ENCODE results near the gene ZNF593OS.

The ZNF593OS gene

GRCh38 chr1:26159743-26160039 is 11.9 kb downstream of the ZNF593OS start:
- peaks cover 35 to 46% of the 10 kb centered on the region in 2 donors for H3K27me3 ChIP-seq (ENCODE audit: control insufficient read depth in 1 of 2, insufficient read depth in 2 of 2, low read length in 2 of 2)
- no peaks in the 10 kb centered on the region for H3K36me3 ChIP-seq (ENCODE audit: control insufficient read depth in 1 of 2, insufficient read depth in 2 of 2, low read length in 2 of 2)
- H3K4me3 ChIP-seq (ENCODE audit: low read depth in 1 of 2, low read length in 2 of 2) = no peak overlapping the region
- H3K9ac ChIP-seq (ENCODE audit: low read depth in 1 of 2, low read length in 2 of 2) = no peak overlapping the region
- no peaks in the 10 kb centered on the region for H3K9me3 ChIP-seq (ENCODE audit: control insufficient read depth in 1 of 2, low read length in 2 of 2)
- peaks cover 11 to 14% of the 10 kb centered on the region in 2 donors for H3K4me1 ChIP-seq (ENCODE audit: control insufficient read depth in 1 of 2, insufficient read depth in 2 of 2, low read length in 2 of 2)
- no peak overlapping the region for H3K27ac ChIP-seq (ENCODE audit: low read depth, low read length)

GRCh38 chr1:26158908-26159742 is 12.5 kb downstream of the ZNF593OS start, which contains the start of gene FAM110D:
Gene FAM110D (plus strand): TSS chr1:26159079. CDS start chr1:26161292, 2,213 bp downstream.
- Histone ChIP-seq H3K27ac (ENCODE audit: low read depth, low read length) (no peak within 1 kb of the TSS), H3K27me3 (ENCODE audit: control insufficient read depth in 1 of 2, insufficient read depth in 2 of 2, low read length in 2 of 2) (peaks cover 35 to 46% of the 10 kb centered on the region in 2 donors), H3K4me1 (ENCODE audit: control insufficient read depth in 1 of 2, insufficient read depth in 2 of 2, low read length in 2 of 2) (peaks cover 8 to 10% of the 10 kb centered on the region in 2 donors), H3K4me3 (ENCODE audit: low read depth in 1 of 2, low read length in 2 of 2) (peak within 1 kb of the TSS in 1 of 2 donors; percentile 32), H3K9me3 (ENCODE audit: control insufficient read depth in 1 of 2, low read length in 2 of 2) (no peaks in the 10 kb centered on the region), H3K9ac (ENCODE audit: low read depth in 1 of 2, low read length in 2 of 2) (no peak within 1 kb of the TSS), H3K36me3 (ENCODE audit: control insufficient read depth in 1 of 2, insufficient read depth in 2 of 2, low read length in 2 of 2) (no peaks in the 10 kb centered on the region)

GRCh38 chr1:26158271-26158907 is 13.2 kb downstream of the ZNF593OS start:
- Histone ChIP-seq H3K27ac (ENCODE audit: low read depth, low read length) (no peak overlapping the region), H3K4me3 (ENCODE audit: low read depth in 1 of 2, low read length in 2 of 2) (no peak overlapping the region), H3K27me3 (ENCODE audit: control insufficient read depth in 1 of 2, insufficient read depth in 2 of 2, low read length in 2 of 2) (peaks cover 35 to 46% of the 10 kb centered on the region in 2 donors), H3K36me3 (ENCODE audit: control insufficient read depth in 1 of 2, insufficient read depth in 2 of 2, low read length in 2 of 2) (no peaks in the 10 kb centered on the region), H3K9ac (ENCODE audit: low read depth in 1 of 2, low read length in 2 of 2) (no peak overlapping the region), H3K9me3 (ENCODE audit: control insufficient read depth in 1 of 2, low read length in 2 of 2) (no peaks in the 10 kb centered on the region), H3K4me1 (ENCODE audit: control insufficient read depth in 1 of 2, insufficient read depth in 2 of 2, low read length in 2 of 2) (peaks cover 6 to 8% of the 10 kb centered on the region in 2 donors)

GRCh38 chr1:26156285-26157038 is 15.2 kb downstream of the ZNF593OS start:
- Histone ChIP-seq H3K36me3 (ENCODE audit: control insufficient read depth in 1 of 2, insufficient read depth in 2 of 2, low read length in 2 of 2) (no peaks in the 10 kb centered on the region), H3K27ac (ENCODE audit: low read depth, low read length) (no peak overlapping the region), H3K27me3 (ENCODE audit: control insufficient read depth in 1 of 2, insufficient read depth in 2 of 2, low read length in 2 of 2) (peaks cover 27 to 38% of the 10 kb centered on the region in 2 donors), H3K9me3 (ENCODE audit: control insufficient read depth in 1 of 2, low read length in 2 of 2) (no peaks in the 10 kb centered on the region), H3K4me3 (ENCODE audit: low read depth in 1 of 2, low read length in 2 of 2) (no peak overlapping the region), H3K9ac (ENCODE audit: low read depth in 1 of 2, low read length in 2 of 2) (no peak overlapping the region), H3K4me1 (ENCODE audit: control insufficient read depth in 1 of 2, insufficient read depth in 2 of 2, low read length in 2 of 2) (peaks cover 5 to 7% of the 10 kb centered on the region in 2 donors)

GRCh38 chr1:26155370-26156284 is 16.0 kb downstream of the ZNF593OS start:
- Histone ChIP-seq H3K9me3 (ENCODE audit: control insufficient read depth in 1 of 2, low read length in 2 of 2) (no peaks in the 10 kb centered on the region), H3K4me1 (ENCODE audit: control insufficient read depth in 1 of 2, insufficient read depth in 2 of 2, low read length in 2 of 2) (no peaks in the 10 kb centered on the region), H3K36me3 (ENCODE audit: control insufficient read depth in 1 of 2, insufficient read depth in 2 of 2, low read length in 2 of 2) (no peaks in the 10 kb centered on the region), H3K27ac (ENCODE audit: low read depth, low read length) (no peak overlapping the region), H3K27me3 (ENCODE audit: control insufficient read depth in 1 of 2, insufficient read depth in 2 of 2, low read length in 2 of 2) (peaks cover 24 to 30% of the 10 kb centered on the region in 2 donors), H3K9ac (ENCODE audit: low read depth in 1 of 2, low read length in 2 of 2) (no peak overlapping the region), H3K4me3 (ENCODE audit: low read depth in 1 of 2, low read length in 2 of 2) (no peak overlapping the region)

GRCh38 chr1:26154750-26155149 is 16.9 kb downstream of the ZNF593OS start:
- H3K9me3 ChIP-seq (ENCODE audit: control insufficient read depth in 1 of 2, low read length in 2 of 2) = no peaks in the 10 kb centered on the region
- no peaks in the 10 kb centered on the region for H3K36me3 ChIP-seq (ENCODE audit: control insufficient read depth in 1 of 2, insufficient read depth in 2 of 2, low read length in 2 of 2)
- H3K27ac ChIP-seq (ENCODE audit: low read depth, low read length) = no peak overlapping the region
- peaks cover 24 to 30% of the 10 kb centered on the region in 2 donors for H3K27me3 ChIP-seq (ENCODE audit: control insufficient read depth in 1 of 2, insufficient read depth in 2 of 2, low read length in 2 of 2)
- no peak overlapping the region for H3K9ac ChIP-seq (ENCODE audit: low read depth in 1 of 2, low read length in 2 of 2)
- H3K4me3 ChIP-seq (ENCODE audit: low read depth in 1 of 2, low read length in 2 of 2) = no peak overlapping the region
- no peaks in the 10 kb centered on the region for H3K4me1 ChIP-seq (ENCODE audit: control insufficient read depth in 1 of 2, insufficient read depth in 2 of 2, low read length in 2 of 2)

GRCh38 chr1:26153966-26154532 is 17.6 kb downstream of the ZNF593OS start:
- H3K4me1 ChIP-seq (ENCODE audit: control insufficient read depth in 1 of 2, insufficient read depth in 2 of 2, low read length in 2 of 2) = no peaks in the 10 kb centered on the region
- no peak overlapping the region for H3K27ac ChIP-seq (ENCODE audit: low read depth, low read length)

GRCh38 chr1:26148887-26149286 is 22.7 kb downstream of the ZNF593OS start:
- H3K4me1 ChIP-seq (ENCODE audit: control insufficient read depth in 1 of 2, insufficient read depth in 2 of 2, low read length in 2 of 2) = peaks cover 0 to 3% of the 10 kb centered on the region in 2 donors
- H3K9me3 ChIP-seq (ENCODE audit: control insufficient read depth in 1 of 2, low read length in 2 of 2) = no peaks in the 10 kb centered on the region
- no peak overlapping the region for H3K4me3 ChIP-seq (ENCODE audit: low read depth in 1 of 2, low read length in 2 of 2)
- H3K9ac ChIP-seq (ENCODE audit: low read depth in 1 of 2, low read length in 2 of 2) = no peak overlapping the region
- no peaks in the 10 kb centered on the region for H3K36me3 ChIP-seq (ENCODE audit: control insufficient read depth in 1 of 2, insufficient read depth in 2 of 2, low read length in 2 of 2)
- H3K27ac ChIP-seq (ENCODE audit: low read depth, low read length) = no peak overlapping the region
- H3K27me3 ChIP-seq (ENCODE audit: control insufficient read depth in 1 of 2, insufficient read depth in 2 of 2, low read length in 2 of 2) = peaks cover 3 to 4% of the 10 kb centered on the region in 2 donors

More at GRCh38 chr1:26153966-26154532, 17.6 kb downstream of the ZNF593OS start:
- Histone ChIP-seq H3K4me3 (ENCODE audit: low read depth in 1 of 2, low read length in 2 of 2) (no peak overlapping the region), H3K9me3 (ENCODE audit: control insufficient read depth in 1 of 2, low read length in 2 of 2) (no peaks in the 10 kb centered on the region), H3K27me3 (ENCODE audit: control insufficient read depth in 1 of 2, insufficient read depth in 2 of 2, low read length in 2 of 2) (peaks cover 24 to 25% of the 10 kb centered on the region in 2 donors), H3K9ac (ENCODE audit: low read depth in 1 of 2, low read length in 2 of 2) (no peak overlapping the region), H3K36me3 (ENCODE audit: control insufficient read depth in 1 of 2, insufficient read depth in 2 of 2, low read length in 2 of 2) (no peaks in the 10 kb centered on the region)

- Histone ChIP-seq H3K27ac (ENCODE audit: low read depth, low read length) (no peak overlapping the region), H3K36me3 (ENCODE audit: control insufficient read depth in 1 of 2, insufficient read depth in 2 of 2, low read length in 2 of 2) (no peaks in the 10 kb centered on the region), H3K4me3 (ENCODE audit: low read depth in 1 of 2, low read length in 2 of 2) (no peak overlapping the region), H3K9ac (ENCODE audit: low read depth in 1 of 2, low read length in 2 of 2) (no peak overlapping the region), H3K27me3 (ENCODE audit: control insufficient read depth in 1 of 2, insufficient read depth in 2 of 2, low read length in 2 of 2) (peaks cover 3 to 4% of the 10 kb centered on the region in 2 donors), H3K4me1 (ENCODE audit: control insufficient read depth in 1 of 2, insufficient read depth in 2 of 2, low read length in 2 of 2) (peaks cover 0 to 3% of the 10 kb centered on the region in 2 donors), H3K9me3 (ENCODE audit: control insufficient read depth in 1 of 2, low read length in 2 of 2) (no peaks in the 10 kb centered on the region)
Measured at GRCh38 chr1:26145960-26146294, 25.7 kb downstream of the ZNF593OS start.

Measured in duodenal mucosa (tissue), 2 donors.